ENCODE results near the gene GORASP1. TPM values are rescaled to one million over a fixed set of nuclear protein-coding genes. Genes with fewer than 3 reads are reported as not detected.

The GORASP1 gene
- total and polyA plus RNA-seq, 5 experiments from 2014 or later, result 10.2 to 41.2 (median 13.8) TPM

DNA sequence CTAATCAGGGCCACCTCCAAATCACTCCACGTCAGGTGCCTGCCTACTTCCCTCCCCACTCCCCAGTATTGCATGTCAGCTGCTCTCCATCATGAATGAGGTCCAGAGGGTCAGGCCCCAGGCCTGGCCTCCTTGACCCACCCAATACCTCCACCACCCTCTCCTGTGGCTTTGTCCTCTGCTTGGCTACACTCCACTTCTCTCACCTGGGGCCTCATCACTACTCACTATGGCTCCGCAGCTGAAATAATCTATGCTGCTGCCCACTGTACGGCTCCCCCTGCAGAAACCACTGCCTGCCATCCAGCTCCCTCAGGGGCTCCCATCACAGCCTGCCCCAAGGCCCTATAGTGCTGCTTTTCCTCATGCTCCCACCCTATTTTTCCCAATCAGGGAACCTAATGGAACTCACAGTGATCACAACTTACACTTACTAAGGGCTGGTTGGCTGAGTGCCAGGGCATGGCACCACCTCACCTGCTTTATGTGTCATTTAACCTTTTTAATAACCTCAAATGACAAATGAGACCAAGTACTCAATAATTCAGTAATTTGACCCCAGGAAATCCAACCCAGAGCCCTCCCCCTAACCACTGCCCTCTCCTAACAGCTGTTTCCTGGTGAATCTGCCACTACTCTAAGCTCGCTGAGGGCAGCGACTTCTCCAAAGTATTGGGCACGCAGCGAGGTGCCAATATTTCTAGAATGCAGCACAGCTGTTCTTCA, 2.3 kb downstream of the GORASP1 start:
- POLR2A ChIA-PET, result interaction anchor here (0.5 kb wide), 2 partner anchors 71 to 182 kb away, joined by 3 read pairs; no protein-coding TSS in a partner anchor
- ATAC-seq, result no peak
- Mint-ChIP-seq H3K27ac (peak overlapping the region in 9 of 10 donors; percentile 26 to 94 (median 91)), H3K27me3 (no peaks in the 10 kb centered on the region), H3K4me1 (peaks cover 51 to 72% (median 65%) of the 10 kb centered on the region in 4 donors), H3K9me3 (no peaks in the 10 kb centered on the region), H3K4me3 (peak overlapping the region in 7 of 10 donors; percentile 2 to 88 (median 52)), H3K36me3 (no peaks in the 10 kb centered on the region)
- DNase-seq, result no peak

DNA sequence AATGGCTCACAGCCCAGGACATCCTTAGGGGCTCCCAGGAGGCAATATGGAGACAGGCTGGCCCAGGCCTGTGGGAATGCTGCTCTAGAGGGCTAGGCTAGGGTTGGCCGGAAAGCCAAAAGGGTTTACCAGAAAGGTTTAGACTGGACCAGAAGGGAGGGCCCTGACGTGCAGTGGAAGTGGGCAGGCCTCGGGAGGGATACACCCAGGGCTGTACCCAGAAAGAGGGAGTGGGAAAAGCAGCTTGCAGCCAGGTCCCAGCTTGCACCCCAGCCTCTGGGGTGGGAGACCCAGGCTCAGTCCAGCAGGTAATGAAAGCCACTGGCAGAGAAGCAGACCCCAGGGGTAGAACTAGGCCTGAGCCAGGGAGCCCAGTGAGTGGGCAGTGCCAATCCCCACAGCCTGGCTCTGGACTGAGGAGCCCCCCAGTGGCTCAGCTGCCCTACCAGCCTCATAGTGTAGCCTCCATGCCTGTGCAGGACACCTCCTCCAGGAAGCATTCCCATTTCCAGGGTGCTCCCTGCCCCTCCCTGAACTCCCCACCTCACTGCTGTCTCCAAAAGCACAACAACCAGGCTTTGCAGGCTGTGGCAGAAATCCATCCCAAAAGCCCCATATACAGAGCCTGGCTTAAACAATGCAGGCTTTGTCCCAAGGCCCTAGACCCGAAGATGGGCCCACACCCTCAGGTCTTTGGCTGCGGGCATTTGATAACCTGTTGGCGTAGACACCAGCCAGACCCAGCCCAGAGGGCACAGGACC, 3.5 kb downstream of the GORASP1 start:
- Mint-ChIP-seq H3K27ac (peak overlapping the region in 9 of 10 donors; percentile 29 to 92 (median 59)), H3K27me3 (no peaks in the 10 kb centered on the region), H3K36me3 (peaks cover 0 to 3% (median 0%) of the 10 kb centered on the region in 3 donors), H3K9me3 (no peaks in the 10 kb centered on the region), H3K4me1 (peaks cover 46 to 66% (median 60%) of the 10 kb centered on the region in 4 donors), H3K4me3 (peak overlapping the region in 1 of 10 donors; percentile 42)
- DNase-seq, result no peak
- no peak for ATAC-seq
- POLR2A ChIA-PET, result no interaction called here

DNA sequence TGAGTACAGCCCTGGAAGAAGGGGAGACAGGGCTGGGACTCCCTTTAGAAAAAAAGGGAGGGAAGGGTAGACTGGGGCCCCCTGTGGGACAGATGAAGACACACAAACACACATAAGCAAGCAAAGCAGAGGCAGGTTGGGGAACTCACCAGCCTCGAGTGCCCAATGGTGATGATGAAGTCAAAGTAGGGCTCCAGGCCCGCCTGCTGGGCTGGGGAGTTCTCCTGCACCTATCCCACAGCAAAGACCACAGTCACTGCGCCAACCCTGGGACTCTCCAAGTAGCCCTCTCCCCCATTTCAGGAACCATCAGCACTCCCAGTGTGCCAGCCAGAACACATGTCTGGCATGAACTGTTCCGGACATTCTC, 4.1 kb downstream of the GORASP1 start:
- peak overlapping the region in 9 of 10 donors; percentile 25 to 85 (median 46) for H3K27ac Mint-ChIP-seq
- no peak for DNase-seq
- H3K4me1 Mint-ChIP-seq, result peaks cover 40 to 60% (median 53%) of the 10 kb centered on the region in 4 donors
- H3K9me3 Mint-ChIP-seq, result no peaks in the 10 kb centered on the region
- no peaks in the 10 kb centered on the region for H3K27me3 Mint-ChIP-seq
- ATAC-seq, result no peak
- H3K4me3 Mint-ChIP-seq, result no peak overlapping the region
- POLR2A ChIA-PET, result interaction anchor here (1.0 kb wide), 1 partner anchor 51 kb away, joined by 3 read pairs; the partner anchor contains the start of genes SCN11A and WDR48
- peaks cover 0 to 7% (median 0%) of the 10 kb centered on the region in 3 donors for H3K36me3 Mint-ChIP-seq

DNA sequence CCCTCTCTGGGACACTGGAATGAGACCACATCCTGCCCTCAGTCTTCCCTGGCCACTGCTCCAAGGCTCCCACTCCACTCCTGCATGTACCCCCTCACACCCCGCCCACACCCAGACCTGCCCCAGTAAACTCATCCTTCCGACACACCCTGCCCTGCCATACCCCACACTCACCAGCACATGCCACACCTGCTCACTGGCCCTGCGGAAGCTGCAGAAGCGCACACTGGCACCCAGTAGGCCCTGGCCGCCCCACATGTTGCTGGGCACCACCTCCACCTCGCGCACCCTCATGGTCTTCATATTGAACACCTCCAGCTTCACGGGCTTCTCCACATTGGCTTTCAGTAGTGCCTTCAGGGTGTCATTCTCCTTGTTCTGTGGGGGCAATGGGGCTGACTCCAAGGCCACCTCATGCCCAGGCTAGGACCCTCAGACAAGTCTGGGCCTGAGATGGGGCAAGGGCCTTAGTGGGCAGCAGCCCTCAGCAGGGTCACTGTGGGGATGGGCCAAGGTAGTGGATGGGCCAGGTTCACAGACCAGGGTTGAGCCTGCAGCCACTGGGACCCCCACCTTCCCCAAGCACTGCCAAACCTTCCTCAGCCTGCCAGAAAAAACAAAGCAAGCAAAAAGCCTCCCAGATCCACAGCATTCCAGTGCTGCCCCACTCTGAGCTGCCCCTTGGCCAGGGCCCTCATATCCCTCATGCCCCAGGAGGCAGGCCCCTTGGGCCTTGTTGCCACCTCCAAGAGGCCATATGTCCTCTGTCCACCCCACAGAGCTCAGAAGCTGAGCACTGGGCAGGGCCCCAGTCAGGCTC, 4.7 kb downstream of the GORASP1 start:
- Mint-ChIP-seq H3K27me3 (no peaks in the 10 kb centered on the region), H3K9me3 (no peaks in the 10 kb centered on the region)

DNA sequence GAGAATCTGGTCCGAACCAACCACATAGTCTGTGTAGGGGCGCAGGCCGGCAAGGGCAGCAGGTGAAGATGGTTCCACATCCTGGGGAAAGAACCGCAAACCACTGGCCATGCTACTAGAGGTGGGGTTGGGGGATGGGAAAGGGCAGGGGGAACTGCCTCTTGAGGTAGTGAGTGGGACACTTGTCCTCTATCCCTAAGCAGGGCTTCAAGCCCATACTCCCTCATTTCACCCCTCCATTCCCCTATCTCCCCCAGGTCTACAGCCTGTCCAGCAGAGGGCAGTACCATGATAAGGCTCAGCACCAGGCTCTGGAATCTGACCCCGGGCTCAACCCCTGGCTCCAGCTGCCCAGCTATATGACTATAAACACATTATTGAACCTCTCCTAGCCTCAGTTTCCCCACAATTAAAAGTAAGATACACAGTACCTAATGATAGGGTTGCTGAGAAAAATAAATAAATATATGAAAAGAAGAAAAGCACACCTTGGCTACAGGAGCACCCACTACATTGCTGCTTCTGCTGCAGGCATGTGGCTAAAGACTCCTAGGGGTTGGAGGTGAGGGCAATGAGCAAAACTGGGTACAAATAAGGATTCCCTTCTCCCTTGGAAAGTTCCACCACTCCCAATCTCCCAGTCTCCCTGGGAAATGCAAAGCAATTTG, 6.3 kb downstream of the GORASP1 start:
- Mint-ChIP-seq H3K4me1 (peaks cover 25 to 44% (median 37%) of the 10 kb centered on the region in 4 donors), H3K4me3 (no peak overlapping the region), H3K27ac (peak overlapping the region in 9 of 10 donors; percentile 31 to 75 (median 56)), H3K9me3 (no peaks in the 10 kb centered on the region), H3K27me3 (no peaks in the 10 kb centered on the region), H3K36me3 (peaks cover 0 to 24% (median 0%) of the 10 kb centered on the region in 3 donors)
- ATAC-seq (peak; percentile 74 to 81), DNase-seq (peak in 8 of 10 donors; percentile 17 to 73 (median 49))
- POLR2A ChIA-PET, result no interaction called here

More for the DNA sequence above, 4.7 kb downstream of the GORASP1 start:
- peaks cover 0 to 10% (median 0%) of the 10 kb centered on the region in 3 donors for H3K36me3 Mint-ChIP-seq
- DNase-seq (no peak), ATAC-seq (no peak)
- peak overlapping the region in 1 of 10 donors; percentile 54 for H3K4me3 Mint-ChIP-seq
- H3K27ac Mint-ChIP-seq, result peak overlapping the region; percentile 39 to 89 (median 67)
- H3K4me1 Mint-ChIP-seq, result peaks cover 34 to 54% (median 47%) of the 10 kb centered on the region in 4 donors
- POLR2A ChIA-PET, result interaction anchor here (1.0 kb wide), 1 partner anchor 51 kb away, joined by 3 read pairs; the partner anchor contains the start of genes SCN11A and WDR48

DNA sequence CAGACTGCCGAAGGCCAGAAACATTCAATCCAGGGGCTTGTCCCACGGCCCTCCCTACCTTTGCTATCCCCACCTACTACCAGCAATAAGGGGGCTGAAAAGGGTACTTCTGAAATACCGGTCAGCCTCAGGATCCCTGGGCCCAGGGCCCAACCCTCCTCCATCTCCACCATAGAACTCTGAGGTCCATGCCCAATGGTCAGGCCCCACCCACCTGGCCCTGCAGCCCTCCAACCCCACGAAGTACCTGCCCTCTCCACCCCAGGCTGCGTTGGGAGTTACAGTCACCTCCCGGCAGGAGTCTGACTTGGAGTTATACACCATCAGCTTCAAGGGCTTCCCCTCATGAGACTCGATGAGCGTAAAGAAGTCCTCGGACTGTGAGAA, 6.9 kb downstream of the GORASP1 start:
- H3K36me3 Mint-ChIP-seq, result peaks cover 0 to 31% (median 0%) of the 10 kb centered on the region in 3 donors
- peaks cover 19 to 37% (median 30%) of the 10 kb centered on the region in 4 donors for H3K4me1 Mint-ChIP-seq
- no peaks in the 10 kb centered on the region for H3K9me3 Mint-ChIP-seq
- DNase-seq (no peak), ATAC-seq (no peak)
- H3K27ac Mint-ChIP-seq, result peak overlapping the region in 1 of 10 donors; percentile 43
- H3K27me3 Mint-ChIP-seq, result no peaks in the 10 kb centered on the region
- no peak overlapping the region for H3K4me3 Mint-ChIP-seq
- POLR2A ChIA-PET, result no interaction called here

DNA sequence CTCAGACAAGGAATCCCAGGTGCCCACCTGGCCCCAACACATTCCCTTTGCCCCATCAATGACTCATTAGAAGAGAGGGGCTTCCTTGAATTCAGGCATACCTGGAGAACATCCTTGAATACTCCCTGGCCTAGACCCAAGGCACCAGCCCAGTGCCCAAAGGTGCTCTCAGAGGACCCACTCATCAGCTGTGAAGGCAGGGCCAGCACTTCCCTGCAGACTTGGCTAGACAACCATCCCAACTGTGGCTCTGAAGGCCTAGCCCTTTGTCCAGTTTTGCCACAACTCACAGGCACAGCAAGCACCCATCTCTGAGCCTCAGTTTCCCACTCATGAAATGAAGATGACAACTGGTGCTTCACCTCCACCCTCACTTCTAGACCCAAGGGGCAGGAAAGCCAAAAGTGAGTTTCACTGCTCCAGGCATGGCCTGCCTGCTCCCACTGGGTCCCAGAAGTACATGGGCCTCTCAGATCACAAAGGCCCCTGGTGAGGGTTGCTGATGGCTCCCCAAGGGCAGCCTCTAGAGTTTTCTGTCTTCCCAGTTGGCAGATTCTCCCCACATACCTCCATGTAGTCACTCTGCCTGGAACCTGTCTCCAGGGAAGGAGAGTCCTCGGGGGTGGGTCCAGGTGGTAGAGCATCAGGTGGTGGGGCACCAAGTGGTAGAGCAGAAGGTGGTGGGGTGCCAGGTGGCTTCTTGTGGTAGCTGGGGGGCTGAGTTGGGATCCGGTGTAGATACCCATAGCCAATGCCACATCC, 7.5 kb downstream of the GORASP1 start:
- ATAC-seq (no peak), DNase-seq (no peak)
- H3K9me3 Mint-ChIP-seq, result no peaks in the 10 kb centered on the region
- peaks cover 15 to 32% (median 25%) of the 10 kb centered on the region in 4 donors for H3K4me1 Mint-ChIP-seq
- POLR2A ChIA-PET, result no interaction called here
- H3K27me3 Mint-ChIP-seq, result no peaks in the 10 kb centered on the region
- H3K36me3 Mint-ChIP-seq, result peaks cover 0 to 37% (median 0%) of the 10 kb centered on the region in 3 donors
- peak overlapping the region in 4 of 10 donors; percentile 15 to 55 (median 34) for H3K27ac Mint-ChIP-seq
- no peak overlapping the region for H3K4me3 Mint-ChIP-seq

DNA sequence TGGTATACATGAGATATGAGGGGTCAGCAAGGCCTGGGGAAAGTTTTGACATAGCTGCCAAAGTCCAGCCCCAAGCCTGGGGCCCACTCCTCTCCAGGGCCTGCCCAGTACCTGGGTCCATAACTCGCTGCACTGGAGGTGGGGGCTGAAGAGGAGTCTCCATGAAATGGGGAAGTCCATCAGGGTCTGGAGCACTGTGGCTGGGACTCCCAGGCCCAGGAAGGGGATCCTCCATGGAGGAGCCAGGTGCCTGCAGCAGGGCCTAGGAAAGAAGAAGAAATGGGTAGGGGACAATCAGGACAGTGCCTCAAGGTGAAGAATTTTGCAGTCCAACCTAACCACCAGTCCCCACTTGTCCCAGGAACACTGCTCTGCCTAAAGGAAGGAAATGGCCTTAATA, 8.2 kb downstream of the GORASP1 start:
- H3K9me3 Mint-ChIP-seq, result no peaks in the 10 kb centered on the region
- POLR2A ChIA-PET, result no interaction called here
- H3K4me3 Mint-ChIP-seq, result no peak overlapping the region
- no peaks in the 10 kb centered on the region for H3K27me3 Mint-ChIP-seq
- peaks cover 14 to 29% (median 21%) of the 10 kb centered on the region in 4 donors for H3K4me1 Mint-ChIP-seq
- peak overlapping the region in 4 of 10 donors; percentile 29 to 78 (median 42) for H3K27ac Mint-ChIP-seq
- peaks cover 0 to 44% (median 1%) of the 10 kb centered on the region in 3 donors for H3K36me3 Mint-ChIP-seq
- DNase-seq (no peak), ATAC-seq (no peak)

DNA sequence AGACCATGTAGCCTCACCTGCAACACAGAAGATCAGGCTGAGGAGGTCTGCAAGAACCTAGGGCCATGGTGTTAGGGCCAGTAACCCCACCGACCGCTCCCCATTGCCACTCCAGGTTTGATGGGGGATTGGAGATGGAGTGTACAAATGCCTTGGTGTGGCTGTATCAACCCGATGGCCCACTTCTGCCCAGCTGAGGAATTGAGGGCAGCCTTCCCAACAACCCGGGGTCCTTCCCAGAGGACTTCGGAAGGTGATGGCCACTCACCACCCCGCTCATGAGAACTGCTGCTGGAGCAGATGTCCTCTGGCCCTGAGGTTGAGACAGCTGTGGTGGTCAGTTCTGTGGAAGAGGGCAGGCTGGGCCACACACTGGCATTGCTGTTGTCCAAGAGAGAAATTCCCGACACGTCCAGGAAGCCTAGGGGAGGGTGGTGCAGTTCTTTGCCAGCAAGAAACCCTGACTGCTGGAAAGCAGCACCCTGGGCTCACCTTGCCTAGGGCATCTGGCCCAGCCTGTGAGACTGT, 8.9 kb downstream of the GORASP1 start:
- POLR2A ChIA-PET, result no interaction called here
- H3K27me3 Mint-ChIP-seq, result no peaks in the 10 kb centered on the region
- no peak overlapping the region for H3K27ac Mint-ChIP-seq
- DNase-seq, result no peak
- peaks cover 11 to 24% (median 17%) of the 10 kb centered on the region in 4 donors for H3K4me1 Mint-ChIP-seq
- peaks cover 0 to 51% (median 4%) of the 10 kb centered on the region in 3 donors for H3K36me3 Mint-ChIP-seq
- no peak for ATAC-seq
- no peak overlapping the region for H3K4me3 Mint-ChIP-seq
- H3K9me3 Mint-ChIP-seq, result no peaks in the 10 kb centered on the region

DNA sequence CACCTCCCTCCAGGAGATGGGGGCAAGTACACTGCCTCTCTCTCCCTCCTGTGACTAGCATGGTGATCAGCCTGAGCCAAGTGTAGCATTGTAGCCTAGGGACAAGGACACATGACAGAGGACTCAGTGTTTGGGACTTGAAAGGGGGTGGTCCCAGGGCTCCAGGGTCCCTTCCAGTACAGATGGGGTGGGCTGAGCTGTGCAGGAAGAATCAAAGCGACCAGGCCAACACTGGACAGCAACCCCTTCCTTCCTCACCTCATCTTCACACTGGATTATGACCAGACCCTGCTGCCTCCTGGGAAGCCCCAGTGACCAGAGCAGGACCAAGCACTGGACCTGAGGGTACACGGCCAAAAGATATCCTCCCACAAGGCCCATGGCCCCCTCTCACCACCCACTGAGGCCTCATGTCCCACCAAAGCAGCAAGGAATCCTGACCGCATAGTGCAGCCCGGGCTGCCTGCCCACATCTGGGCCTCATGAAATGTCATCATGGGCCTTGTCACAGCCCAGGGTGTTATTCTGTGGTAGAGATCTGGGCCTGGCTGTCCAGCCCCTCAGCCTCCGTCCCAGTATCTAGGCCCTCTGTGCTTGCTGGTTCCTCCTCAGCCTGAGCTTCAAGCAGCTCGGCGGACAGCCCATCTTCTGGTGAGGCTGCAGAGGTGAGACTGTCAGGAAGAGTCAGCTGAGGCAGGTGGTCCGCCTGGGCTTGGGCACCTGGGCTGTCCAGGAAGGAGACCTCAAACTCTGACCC, 9.5 kb downstream of the GORASP1 start:
- DNase-seq (no peak), ATAC-seq (no peak)
- Mint-ChIP-seq H3K9me3 (no peaks in the 10 kb centered on the region), H3K36me3 (peaks cover 0 to 57% (median 9%) of the 10 kb centered on the region in 3 donors), H3K27ac (peak overlapping the region in 2 of 10 donors; percentile 37 to 63), H3K4me1 (peaks cover 7 to 18% (median 13%) of the 10 kb centered on the region in 4 donors), H3K4me3 (no peak overlapping the region), H3K27me3 (no peaks in the 10 kb centered on the region)
- POLR2A ChIA-PET, result no interaction called here

Data from naive thymus-derived CD8-positive, alpha-beta T cell (primary cell).